Panc1 (cell line): ENCODE data around the gene CPLX1. TPM values are rescaled to one million over a fixed set of nuclear protein-coding genes. Genes with fewer than 3 reads are reported as not detected.

Source experiments
- ATAC-seq: fragments of 200-7000 bp; cut with Tn5 transposase; 2 replicates; pipeline ENCODE4 v1.9.1; 2020; ENCODE audit warnings: mild to moderate bottlenecking, moderate library complexity
- BruUV-seq: library from RNA; stranded (reverse); fragments of 400-500 nt; replicated peaks from 2 replicates; lab custom pipeline; 2021; lab: Mats Ljungman, UMichigan
- CTCF ChIA-PET: fragments of 300-600 bp; sonication (Branson Sonifier 250); formaldehyde crosslinking; loops from one replicate; lab custom pipeline; 2022; ENCODE audit warnings: antibody characterized with exemption; lab: Charles Lee
- POLR2A ChIA-PET: fragments of 300-600 bp; sonication (Branson Sonifier 250); formaldehyde crosslinking; loops from one replicate; lab custom pipeline; 2022; ENCODE audit warnings: antibody characterized with exemption; lab: Charles Lee
- DNase-seq: peaks from one replicate; pipeline ENCODE4 v3.0.0-alpha.2; 2010; ENCODE audit warnings: low read depth, low spot score
- H3K27ac ChIP-seq: 2 replicates; pipeline ENCODE4 v1.5.1; 2011; ENCODE audit warnings: mild to moderate bottlenecking, low read length, inconsistent platforms
- H3K27me3 ChIP-seq: fragments of 200-500 bp; sonication (Bioruptor generic); 2 replicates; pipeline ENCODE4 v1.6.0; 2014; ENCODE audit warnings: low read length, inconsistent platforms; ENCODE audit not compliant: control insufficient read depth, insufficient read depth
- H3K36me3 ChIP-seq: fragments of 200-500 bp; sonication (Bioruptor generic); 2 replicates; pipeline ENCODE4 v1.5.1; 2014; ENCODE audit warnings: inconsistent platforms, mild to moderate bottlenecking, low read length, moderate library complexity; ENCODE audit not compliant: control insufficient read depth, insufficient read depth
- H3K4me1 ChIP-seq: 2 replicates; pipeline ENCODE4 v1.5.1; 2011; ENCODE audit warnings: inconsistent platforms, mild to moderate bottlenecking, low read length, moderate library complexity; ENCODE audit not compliant: control insufficient read depth, insufficient read depth
- H3K4me3 ChIP-seq, 2 experiments: 2 replicates each; pipeline ENCODE4 v1.5.1; 2011 to 2012; ENCODE audit warnings: low read depth in 2 of 2, low read length in 2 of 2, mild to moderate bottlenecking in 2 of 2, inconsistent platforms in 1 of 2, moderate library complexity in 1 of 2
- H3K9me3 ChIP-seq: fragments of 200-500 bp; sonication (Bioruptor generic); 2 replicates; pipeline ENCODE4 v1.5.1; 2014; ENCODE audit warnings: low read depth, mild to moderate bottlenecking, inconsistent platforms, low read length, moderate library complexity; ENCODE audit not compliant: control insufficient read depth, insufficient read depth
- POLR2AphosphoS5 ChIP-seq: IDR thresholded peaks from 2 replicates; pipeline ENCODE4 v1.6.1; 2012; ENCODE audit warnings: mild to moderate bottlenecking, low read depth, low read length, moderate library complexity
- SIN3A ChIP-seq: IDR thresholded peaks from 2 replicates; pipeline ENCODE4 v1.6.1; 2012; ENCODE audit warnings: low read depth, mild to moderate bottlenecking, low read length, moderate library complexity, borderline replicate concordance; ENCODE audit not compliant: insufficient read depth
- TCF7L2 ChIP-seq: IDR thresholded peaks from 2 replicates; pipeline ENCODE4 v1.6.1; 2011; ENCODE audit warnings: mild to moderate bottlenecking, low read depth, low read length, inconsistent platforms
- in situ Hi-C: cut with HindIII; loops from 2 replicates; pipeline ENCODE4 v1.10.0; 2016; ENCODE audit warnings: low sequenced_read_pairs, low pct_unique_long_range_greater_than_20kb
- intact Hi-C: fragments of 100-400 bp; cut with micrococcal nuclease; formaldehyde crosslinking; loops from one replicate; pipeline ENCODE4 v1.10.0; 2022; ENCODE audit not compliant: unreplicated experiment
- total RNA-seq: library from RNA; stranded (reverse); gene quantifications from one replicate; pipeline ENCODE4 v1.2.1, GENCODE V29; 2021; ENCODE audit not compliant: unreplicated experiment
- TF ChIP-seq, protein P1 (sequence below): fragments of 450-650 bp; IDR thresholded peaks from 2 replicates; pipeline ENCODE4 v1.5.1; 2017; ENCODE audit warnings: mild to moderate bottlenecking
- TF ChIP-seq, protein P2 (sequence below), 2 experiments: IDR thresholded peaks; 2 replicates each; pipeline ENCODE4 v1.6.1; 2011 to 2012; ENCODE audit warnings: low read depth in 2 of 2, control low read depth in 1 of 2, low read length in 1 of 2, mild to moderate bottlenecking in 1 of 2, moderate library complexity in 1 of 2; ENCODE audit not compliant: insufficient read depth in 1 of 2

CPLX1 gene
- total RNA-seq, 1 experiment from 2014 or later = 6.7 TPM

DNA sequence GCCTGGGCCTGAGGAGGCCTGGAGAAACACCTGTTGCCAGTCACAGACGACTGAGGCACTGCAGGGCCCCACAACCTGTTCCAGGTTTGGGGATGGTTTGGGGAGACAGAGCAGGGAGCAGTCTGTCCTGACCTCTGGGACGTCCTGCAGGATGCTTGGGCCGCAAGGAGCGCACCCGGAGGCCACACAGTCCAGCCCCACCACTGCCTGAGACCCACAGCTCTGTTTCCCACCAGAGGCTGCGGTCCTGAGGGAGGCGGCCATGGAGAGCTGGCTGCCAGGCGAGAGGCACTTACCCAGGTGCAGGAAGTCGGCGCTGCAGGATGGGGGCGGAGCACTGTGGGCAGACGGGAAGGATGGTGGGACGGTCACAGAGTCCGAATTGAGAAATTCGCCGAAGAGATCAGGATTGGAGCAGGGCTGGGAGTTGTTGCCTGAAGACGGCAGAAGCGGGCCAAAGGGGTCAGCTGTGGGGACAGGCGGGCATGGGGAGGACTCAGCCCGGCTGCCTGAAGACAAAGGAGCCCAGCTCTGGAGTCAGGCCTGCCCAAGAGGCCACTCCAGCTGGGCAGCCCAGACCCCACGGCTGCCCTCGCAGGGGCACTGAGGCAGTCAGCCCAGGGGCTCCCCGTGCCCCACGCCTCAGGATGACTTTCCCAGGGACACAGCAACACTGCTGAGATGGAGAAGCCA lies 40.3 kb upstream of the CPLX1 start:
- ATAC-seq = 0 out of 2 replicates have a peak, but pooled peaks have one; percentile 18
- intact Hi-C loops (no loop called here), in situ Hi-C loops (no loop called here)
- no TSS peak for BruUV-seq
- DNase-seq = no peak
- H3K4me1 ChIP-seq = no peaks in the 10 kb centered on the region
- POLR2A ChIA-PET = no interaction called here
- H3K36me3 ChIP-seq = no peaks in the 10 kb centered on the region
- CTCF ChIA-PET = no interaction called here
- H3K27me3 ChIP-seq = no peaks in the 10 kb centered on the region
- H3K9me3 ChIP-seq = no peaks in the 10 kb centered on the region
- H3K4me3 ChIP-seq = no peak overlapping the region
- TF ChIP-seq, protein P1, sequence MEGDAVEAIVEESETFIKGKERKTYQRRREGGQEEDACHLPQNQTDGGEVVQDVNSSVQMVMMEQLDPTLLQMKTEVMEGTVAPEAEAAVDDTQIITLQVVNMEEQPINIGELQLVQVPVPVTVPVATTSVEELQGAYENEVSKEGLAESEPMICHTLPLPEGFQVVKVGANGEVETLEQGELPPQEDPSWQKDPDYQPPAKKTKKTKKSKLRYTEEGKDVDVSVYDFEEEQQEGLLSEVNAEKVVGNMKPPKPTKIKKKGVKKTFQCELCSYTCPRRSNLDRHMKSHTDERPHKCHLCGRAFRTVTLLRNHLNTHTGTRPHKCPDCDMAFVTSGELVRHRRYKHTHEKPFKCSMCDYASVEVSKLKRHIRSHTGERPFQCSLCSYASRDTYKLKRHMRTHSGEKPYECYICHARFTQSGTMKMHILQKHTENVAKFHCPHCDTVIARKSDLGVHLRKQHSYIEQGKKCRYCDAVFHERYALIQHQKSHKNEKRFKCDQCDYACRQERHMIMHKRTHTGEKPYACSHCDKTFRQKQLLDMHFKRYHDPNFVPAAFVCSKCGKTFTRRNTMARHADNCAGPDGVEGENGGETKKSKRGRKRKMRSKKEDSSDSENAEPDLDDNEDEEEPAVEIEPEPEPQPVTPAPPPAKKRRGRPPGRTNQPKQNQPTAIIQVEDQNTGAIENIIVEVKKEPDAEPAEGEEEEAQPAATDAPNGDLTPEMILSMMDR = no peak
- no peak for TF ChIP-seq POLR2AphosphoS5
- TF ChIP-seq SIN3A = no peak
- TF ChIP-seq, protein P2, sequence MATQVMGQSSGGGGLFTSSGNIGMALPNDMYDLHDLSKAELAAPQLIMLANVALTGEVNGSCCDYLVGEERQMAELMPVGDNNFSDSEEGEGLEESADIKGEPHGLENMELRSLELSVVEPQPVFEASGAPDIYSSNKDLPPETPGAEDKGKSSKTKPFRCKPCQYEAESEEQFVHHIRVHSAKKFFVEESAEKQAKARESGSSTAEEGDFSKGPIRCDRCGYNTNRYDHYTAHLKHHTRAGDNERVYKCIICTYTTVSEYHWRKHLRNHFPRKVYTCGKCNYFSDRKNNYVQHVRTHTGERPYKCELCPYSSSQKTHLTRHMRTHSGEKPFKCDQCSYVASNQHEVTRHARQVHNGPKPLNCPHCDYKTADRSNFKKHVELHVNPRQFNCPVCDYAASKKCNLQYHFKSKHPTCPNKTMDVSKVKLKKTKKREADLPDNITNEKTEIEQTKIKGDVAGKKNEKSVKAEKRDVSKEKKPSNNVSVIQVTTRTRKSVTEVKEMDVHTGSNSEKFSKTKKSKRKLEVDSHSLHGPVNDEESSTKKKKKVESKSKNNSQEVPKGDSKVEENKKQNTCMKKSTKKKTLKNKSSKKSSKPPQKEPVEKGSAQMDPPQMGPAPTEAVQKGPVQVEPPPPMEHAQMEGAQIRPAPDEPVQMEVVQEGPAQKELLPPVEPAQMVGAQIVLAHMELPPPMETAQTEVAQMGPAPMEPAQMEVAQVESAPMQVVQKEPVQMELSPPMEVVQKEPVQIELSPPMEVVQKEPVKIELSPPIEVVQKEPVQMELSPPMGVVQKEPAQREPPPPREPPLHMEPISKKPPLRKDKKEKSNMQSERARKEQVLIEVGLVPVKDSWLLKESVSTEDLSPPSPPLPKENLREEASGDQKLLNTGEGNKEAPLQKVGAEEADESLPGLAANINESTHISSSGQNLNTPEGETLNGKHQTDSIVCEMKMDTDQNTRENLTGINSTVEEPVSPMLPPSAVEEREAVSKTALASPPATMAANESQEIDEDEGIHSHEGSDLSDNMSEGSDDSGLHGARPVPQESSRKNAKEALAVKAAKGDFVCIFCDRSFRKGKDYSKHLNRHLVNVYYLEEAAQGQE (IDR thresholded peaks at IDR 0.05; ENCODE audit: insufficient read depth in 1 of 2, low read depth in 2 of 2, low read length in 1 of 2) = no peak
- TF ChIP-seq TCF7L2 = no peak
- no peak overlapping the region for H3K27ac ChIP-seq

DNA sequence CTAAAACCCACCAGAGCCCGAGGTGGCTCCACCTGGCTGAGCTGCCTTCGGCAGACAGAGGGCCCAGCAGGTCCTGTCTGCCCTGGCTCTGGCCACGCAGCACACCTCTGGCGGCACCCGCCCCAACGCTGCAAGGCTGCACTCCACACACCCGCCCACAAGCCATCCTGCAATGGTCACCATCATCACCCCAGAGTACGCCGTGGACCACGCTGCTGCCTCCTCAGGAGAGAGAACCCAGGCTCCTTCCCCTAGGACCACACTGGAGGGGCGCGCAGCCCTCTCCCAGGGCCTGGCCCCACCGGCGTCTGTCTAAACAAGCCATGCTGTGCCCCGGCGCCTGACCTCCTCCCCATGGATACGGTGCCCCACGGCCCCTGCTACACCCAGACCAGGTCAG lies 39.6 kb upstream of the CPLX1 start:
- no peak for ATAC-seq
- no peaks in the 10 kb centered on the region for H3K27me3 ChIP-seq
- no peaks in the 10 kb centered on the region for H3K4me1 ChIP-seq
- no peaks in the 10 kb centered on the region for H3K36me3 ChIP-seq
- no TSS peak for BruUV-seq
- intact Hi-C loops (no loop called here), in situ Hi-C loops (no loop called here)
- H3K4me3 ChIP-seq = no peak overlapping the region
- TF ChIP-seq, protein P2 (IDR thresholded peaks at IDR 0.05; ENCODE audit: insufficient read depth in 1 of 2, low read depth in 2 of 2, low read length in 1 of 2) = no peak
- TF ChIP-seq SIN3A (no peak), TCF7L2 (no peak), POLR2AphosphoS5 (no peak)
- TF ChIP-seq, protein P1 = no peak
- H3K27ac ChIP-seq = no peak overlapping the region
- POLR2A ChIA-PET = no interaction called here
- no peak for DNase-seq
- H3K9me3 ChIP-seq = no peaks in the 10 kb centered on the region
- CTCF ChIA-PET = no interaction called here
